IPS-20b (cell line): Measurements from ENCODE around the gene CUX1.
A peak's percentile ranks its signal among the peaks of the same experiment; 100 is the strongest.

Source experiments
- H3K27ac ChIP-seq: one replicate; pipeline ENCODE4 v1.5.1; 2013; ENCODE audit warnings: low read length
- H3K27me3 ChIP-seq: 2 replicates; pipeline ENCODE4 v1.6.1; 2013; ENCODE audit warnings: mild to moderate bottlenecking, low read length, inconsistent platforms; ENCODE audit not compliant: insufficient read depth
- H3K36me3 ChIP-seq: 2 replicates; pipeline ENCODE4 v1.6.1; 2013; ENCODE audit warnings: low read depth, mild to moderate bottlenecking, inconsistent platforms, low read length, moderate library complexity; ENCODE audit not compliant: insufficient read depth
- H3K4me1 ChIP-seq: 2 replicates; pipeline ENCODE4 v1.6.1; 2013; ENCODE audit warnings: mild to moderate bottlenecking, control low read depth, inconsistent platforms, low read length, moderate library complexity; ENCODE audit not compliant: insufficient read depth
- H3K4me3 ChIP-seq: 2 replicates; pipeline ENCODE4 v1.5.1; 2013; ENCODE audit warnings: mild to moderate bottlenecking, low read length, inconsistent platforms
- H3K9ac ChIP-seq: 2 replicates; pipeline ENCODE4 v1.6.1; 2013; ENCODE audit warnings: low read depth, mild to moderate bottlenecking, inconsistent platforms, low read length, moderate library complexity
- H3K9me3 ChIP-seq: 2 replicates; pipeline ENCODE4 v1.6.1; 2013; ENCODE audit warnings: mild to moderate bottlenecking, low read depth, low read length, inconsistent platforms; ENCODE audit not compliant: insufficient read depth

CUX1 gene

GRCh38 chr7:101933688-101934121, 116.3 kb downstream of the CUX1 start:
- Histone ChIP-seq H3K4me1 (peaks cover 48% of the 10 kb centered on the region), H3K27ac (no peak overlapping the region), H3K9ac (peak overlapping the region; percentile 67; the same call in 1 of the 2 replicates), H3K36me3 (no peaks in the 10 kb centered on the region; the same call in 1 of the 2 replicates), H3K27me3 (no peaks in the 10 kb centered on the region), H3K9me3 (no peaks in the 10 kb centered on the region), H3K4me3 (no peak overlapping the region)

GRCh38 chr7:101934618-101935017, 117.2 kb downstream of the CUX1 start:
- Histone ChIP-seq H3K4me1 (peaks cover 48% of the 10 kb centered on the region), H3K27ac (peak overlapping the region; percentile 46), H3K27me3 (no peaks in the 10 kb centered on the region), H3K9ac (peak overlapping the region; percentile 67; the same call in 1 of the 2 replicates), H3K36me3 (no peaks in the 10 kb centered on the region; the same call in 1 of the 2 replicates), H3K4me3 (no peak overlapping the region), H3K9me3 (no peaks in the 10 kb centered on the region)

- Histone ChIP-seq H3K27me3 (no peaks in the 10 kb centered on the region), H3K27ac (peak overlapping the region; percentile 74), H3K9me3 (no peaks in the 10 kb centered on the region), H3K4me1 (peaks cover 54% of the 10 kb centered on the region), H3K36me3 (no peaks in the 10 kb centered on the region), H3K4me3 (peak overlapping the region; percentile 60; the same call in 1 of the 2 replicates), H3K9ac (peak overlapping the region; percentile 75; the same call in 1 of the 2 replicates)
Measured at GRCh38 chr7:101935521-101936141, 118.2 kb downstream of the CUX1 start.

GRCh38 chr7:101936223-101936610, 118.8 kb downstream of the CUX1 start:
- Histone ChIP-seq H3K9ac (peak overlapping the region; percentile 75; the same call in 1 of the 2 replicates), H3K4me3 (peak overlapping the region; percentile 60), H3K27me3 (no peaks in the 10 kb centered on the region), H3K9me3 (no peaks in the 10 kb centered on the region), H3K36me3 (no peaks in the 10 kb centered on the region), H3K27ac (peak overlapping the region; percentile 74), H3K4me1 (peaks cover 58% of the 10 kb centered on the region)

- H3K4me1 ChIP-seq = peaks cover 58% of the 10 kb centered on the region
- H3K9me3 ChIP-seq = no peaks in the 10 kb centered on the region
- peak overlapping the region; percentile 60; the same call in 1 of the 2 replicates for H3K4me3 ChIP-seq
- no peaks in the 10 kb centered on the region for H3K36me3 ChIP-seq
- no peaks in the 10 kb centered on the region for H3K27me3 ChIP-seq
- H3K27ac ChIP-seq = peak overlapping the region; percentile 4
- peak overlapping the region; percentile 75; the same call in 1 of the 2 replicates for H3K9ac ChIP-seq
Measured at GRCh38 chr7:101936611-101937231, 119.3 kb downstream of the CUX1 start.

GRCh38 chr7:101937717-101938514, 120.5 kb downstream of the CUX1 start:
- Histone ChIP-seq H3K9ac (peak overlapping the region; percentile 75; the same call in 1 of the 2 replicates), H3K9me3 (no peaks in the 10 kb centered on the region), H3K4me3 (no peak overlapping the region), H3K4me1 (peaks cover 58% of the 10 kb centered on the region), H3K27ac (no peak overlapping the region), H3K36me3 (no peaks in the 10 kb centered on the region), H3K27me3 (no peaks in the 10 kb centered on the region)

- Histone ChIP-seq H3K9ac (no peak overlapping the region), H3K9me3 (no peaks in the 10 kb centered on the region), H3K36me3 (no peaks in the 10 kb centered on the region), H3K27ac (no peak overlapping the region), H3K27me3 (no peaks in the 10 kb centered on the region), H3K4me3 (no peak overlapping the region), H3K4me1 (peaks cover 46% of the 10 kb centered on the region)
Measured at GRCh38 chr7:101939136-101939695, 121.8 kb downstream of the CUX1 start.

- Histone ChIP-seq H3K4me3 (no peak overlapping the region), H3K27ac (no peak overlapping the region), H3K4me1 (peaks cover 39% of the 10 kb centered on the region), H3K36me3 (no peaks in the 10 kb centered on the region), H3K27me3 (no peaks in the 10 kb centered on the region), H3K9ac (no peak overlapping the region), H3K9me3 (no peaks in the 10 kb centered on the region)
Measured at GRCh38 chr7:101940151-101940550, 122.7 kb downstream of the CUX1 start.

GRCh38 chr7:101940830-101941229, 123.4 kb downstream of the CUX1 start:
- peaks cover 32% of the 10 kb centered on the region for H3K4me1 ChIP-seq
- no peaks in the 10 kb centered on the region for H3K27me3 ChIP-seq
- peak overlapping the region; percentile 64; the same call in 1 of the 2 replicates for H3K9ac ChIP-seq
- H3K27ac ChIP-seq = no peak overlapping the region
- H3K4me3 ChIP-seq = peak overlapping the region; percentile 25; the same call in 1 of the 2 replicates
- H3K36me3 ChIP-seq = no peaks in the 10 kb centered on the region
- H3K9me3 ChIP-seq = no peaks in the 10 kb centered on the region

GRCh38 chr7:101941481-101942383, 124.3 kb downstream of the CUX1 start:
- peaks cover 31% of the 10 kb centered on the region for H3K4me1 ChIP-seq
- peak overlapping the region; percentile 25; the same call in 1 of the 2 replicates for H3K4me3 ChIP-seq
- peak overlapping the region; percentile 11 for H3K27ac ChIP-seq
- H3K9me3 ChIP-seq = no peaks in the 10 kb centered on the region
- no peaks in the 10 kb centered on the region for H3K36me3 ChIP-seq
- peak overlapping the region; percentile 64; the same call in 1 of the 2 replicates for H3K9ac ChIP-seq
- no peaks in the 10 kb centered on the region for H3K27me3 ChIP-seq
